K562 (cell line): Measurements from ENCODE around the gene INCA1. TPM values are rescaled to one million over a fixed set of nuclear protein-coding genes. Genes with fewer than 3 reads are reported as not detected.
A peak's percentile ranks its signal among the peaks of the same experiment; 100 is the strongest.

Source experiments
- CHD7 ChIP-seq: fragments of 200-600 bp; sonication (generic); IDR thresholded peaks from one replicate; pipeline ENCODE4 v1.6.1; 2012; ENCODE audit warnings: mild to moderate bottlenecking, low read depth, low read length, inconsistent platforms
- HINFP ChIP-seq: fragments of 450-650 bp; conservative IDR thresholded peaks from 2 replicates; pipeline ENCODE4 v1.6.1; 2016; ENCODE audit warnings: missing genetic modification characterization, low read depth, mild to moderate bottlenecking, control low read depth, missing compliant biosample characterization
- IRF1 ChIP-seq: sonication (generic); formaldehyde crosslinking; IDR thresholded peaks from 2 replicates; pipeline ENCODE4 v1.8.0; 2022; ENCODE audit warnings: missing genetic modification reagents, mild to moderate bottlenecking, borderline replicate concordance
- PKNOX1 ChIP-seq: fragments of 450-650 bp; IDR thresholded peaks from 2 replicates; pipeline ENCODE4 v1.6.1; 2016
- POLR2A ChIP-seq: fragments of 450-650 bp; conservative IDR thresholded peaks from 2 replicates; pipeline ENCODE4 v1.6.1; 2016
- RHOXF2B ChIP-seq: fragments of 250-450 bp; sonication (Bioruptor Pico); conservative IDR thresholded peaks from 2 replicates; pipeline ENCODE4 v1.5.1; 2021
- SMAD3 ChIP-seq: fragments of 450-650 bp; formaldehyde crosslinking; conservative IDR thresholded peaks from 2 replicates; pipeline ENCODE4 v1.4.0; 2020; ENCODE audit warnings: mild to moderate bottlenecking
- STAT5A ChIP-seq: IDR thresholded peaks from 2 replicates; pipeline ENCODE4 v1.6.1; 2012; ENCODE audit warnings: low read length, inconsistent platforms, borderline replicate concordance
- TBP ChIP-seq: optimal IDR thresholded peaks from 2 replicates; pipeline ENCODE3; 2011; ENCODE audit warnings: low read depth, low read length, improper control_type of control experiment
- TFAM ChIP-seq: fragments of 250-450 bp; sonication (Bioruptor Pico); conservative IDR thresholded peaks from 2 replicates; pipeline ENCODE4 v1.5.0; 2021; ENCODE audit warnings: mild to moderate bottlenecking, moderate library complexity
- ZNF134 ChIP-seq: fragments of 250-450 bp; sonication (Bioruptor Pico); conservative IDR thresholded peaks from 2 replicates; pipeline ENCODE4 v1.4.0; 2020
- ZNF41 ChIP-seq: fragments of 250-450 bp; sonication (Bioruptor Pico); conservative IDR thresholded peaks from 2 replicates; pipeline ENCODE4 v1.4.0; 2020; ENCODE audit warnings: mild to moderate bottlenecking
- ZNF507 ChIP-seq: conservative IDR thresholded peaks from 2 replicates; pipeline ENCODE4 v1.6.1; 2017; ENCODE audit warnings: missing genetic modification characterization, missing compliant biosample characterization
- polyA plus RNA-seq, 8 experiments: library from polyadenylated mRNA; depleted of rRNA in 4 of 8; stranded (reverse) in 5 of 8; unstranded in 3 of 8; fragments of >200 nt; fragmentation: Nextera tagmentation in 2 of 8; fragmentation: Illumina TruSeq in 1 of 8; extraction: Ambion mirVana in 2 of 8; extraction: Trizol in 1 of 8; gene quantifications; 2 replicates each; pipeline versions ENCODE4 v1.2.1 to v1.2.3, GENCODE V29; 2011 to 2014; ENCODE audit warnings: inconsistent platforms in 1 of 8, missing spikeins in 1 of 8
- total RNA-seq, 7 experiments: library from RNA; depleted of rRNA in 6 of 7; stranded (reverse); fragments of >200 nt in 6 of 7; fragmentation: Illumina TruSeq in 2 of 7; extraction: Trizol in 2 of 7; gene quantifications; 2 replicates each; pipeline versions ENCODE4 v1.2.1 to v1.2.3, GENCODE V29; 2011 to 2021; ENCODE audit warnings: low replicate concordance in 1 of 7

The INCA1 gene
- total and polyA plus RNA-seq, 9 of the 15 experiments (the other 6 are each of a cell fraction or from before 2014, with no cell fraction given): 0.08 to 0.50 (median 0.13) TPM; not detected in 4

- TF ChIP-seq CHD7: no peak
- TF ChIP-seq HINFP (tag): no peak
- TF ChIP-seq ZNF134 (CRISPR knock-in tag): no peak
- TF ChIP-seq RHOXF2B: no peak
- TF ChIP-seq PKNOX1: peak; percentile 60; the same call in 1 of the 2 replicates
- no peak for TF ChIP-seq STAT5A
- peak; percentile 43 for TF ChIP-seq TBP
- TF ChIP-seq ZNF41 (CRISPR knock-in tag): no peak
- peak; percentile 74 for TF ChIP-seq POLR2A
- TF ChIP-seq ZNF507 (tag): no peak
- TF ChIP-seq IRF1: no peak; the same call in 1 of the 2 replicates
- no peak for TF ChIP-seq SMAD3 (CRISPR knock-in tag)
- TF ChIP-seq TFAM (CRISPR knock-in tag): no peak
Measured at GRCh38 chr17:4986951-4987766, 10.2 kb downstream of the INCA1 start, which contains the start of gene CAMTA2 (continued).
